Activated CD4-positive, alpha-beta T cell treated with anti-CD3 and anti-CD28 coated beads for 36 hours (primary cell): ENCODE data around the gene BICDL2. TPM values are rescaled to one million over a fixed set of nuclear protein-coding genes. Genes with fewer than 3 reads are reported as not detected.
A peak's percentile ranks its signal among the peaks of the same experiment; 100 is the strongest.
"Not testable (repeated sequence)": the region's sequence is repeated elsewhere in the genome, so short reads cannot be mapped to it uniquely, and the experiment has no call there.

Experiments
- ATAC-seq: fragments of 200-7000 bp; cut with Tn5 transposase; one replicate; pipeline ENCODE4 v1.10.0; 2021; ENCODE audit warnings: mild to moderate bottlenecking, moderate library complexity
- CTCF ChIA-PET: fragments of 350-600 bp; sonication (Branson Sonifier 250); formaldehyde crosslinking; loops from one replicate; lab custom pipeline; 2021; ENCODE audit warnings: antibody characterized with exemption; lab: Charles Lee
- POLR2A ChIA-PET: fragments of 350-600 bp; sonication (Branson Sonifier 250); formaldehyde crosslinking; loops from one replicate; lab custom pipeline; 2021; ENCODE audit warnings: antibody characterized with exemption, inconsistent platforms; lab: Charles Lee
- DNase-seq: peaks from one replicate; pipeline ENCODE4 v3.0.0-alpha.2; 2020
- H3K27ac Mint-ChIP-seq: one replicate; pipeline ENCODE4 v1.8.0; 2021; ENCODE audit warnings: mixed read lengths
- H3K27me3 Mint-ChIP-seq: one replicate; pipeline ENCODE4 v1.8.0; 2021; ENCODE audit warnings: mixed read lengths
- H3K36me3 Mint-ChIP-seq: one replicate; pipeline ENCODE4 v1.8.0; 2021; ENCODE audit warnings: low read depth, mixed read lengths
- H3K4me1 Mint-ChIP-seq: one replicate; pipeline ENCODE4 v1.8.0; 2021; ENCODE audit warnings: mixed read lengths
- H3K4me3 Mint-ChIP-seq: one replicate; pipeline ENCODE4 v1.8.0; 2021; ENCODE audit warnings: mild to moderate bottlenecking, moderate library complexity, mixed read lengths
- H3K9me3 Mint-ChIP-seq: one replicate; pipeline ENCODE4 v1.8.0; 2021; ENCODE audit warnings: low read depth, mixed read lengths
- intact Hi-C, 2 experiments: fragments of 100-400 bp; cut with DNase I in 1 of 2; cut with micrococcal nuclease in 1 of 2; formaldehyde crosslinking; loops; one replicate each; pipeline versions ENCODE4 v1.14.2 to v1.15.1; 2022 to 2024; cut with DNase I, micrococcal nuclease
- total RNA-seq, 2 experiments: library from RNA; stranded (reverse); gene quantifications; one replicate each; pipeline ENCODE4 v1.2.3, GENCODE V29; 2021

Gene BICDL2
- total RNA-seq, 2 experiments from 2014 or later: 0.58 to 1.2 TPM

GRCh38 chr16:3056336-3057180, 19.8 kb upstream of the BICDL2 start:
- Mint-ChIP-seq H3K9me3 (no peaks in the 10 kb centered on the region), H3K36me3 (peaks cover 13% of the 10 kb centered on the region), H3K27ac (no peak overlapping the region), H3K4me3 (peak overlapping the region; percentile 84), H3K4me1 (peaks cover 46% of the 10 kb centered on the region), H3K27me3 (no peaks in the 10 kb centered on the region)
- ATAC-seq (no peak), DNase-seq (no peak)
- intact Hi-C loops: loop anchor here in 1 of 2 experiments (5.0 kb wide), 1 partner anchor 34 kb away; the partner anchor contains the start of genes HCFC1R1, THOC6 and TNFRSF12A
- CTCF ChIA-PET: interaction anchor here (0.5 to 1.1 kb wide), 4 partner anchors 14 to 266 kb away, joined by 3 to 4 read pairs (median 3); no protein-coding TSS in a partner anchor
- POLR2A ChIA-PET: interaction anchor here (0.6 kb wide), 2 partner anchors 25 to 52 kb away, joined by 3 read pairs; no protein-coding TSS in a partner anchor

GRCh38 chr16:3055734-3056115, 19.0 kb upstream of the BICDL2 start:
- H3K36me3 Mint-ChIP-seq: peaks cover 13% of the 10 kb centered on the region
- peaks cover 50% of the 10 kb centered on the region for H3K4me1 Mint-ChIP-seq
- DNase-seq, H3K27me3 Mint-ChIP-seq, H3K9me3 Mint-ChIP-seq, H3K4me3 Mint-ChIP-seq, POLR2A ChIA-PET, ATAC-seq: not testable (repeated sequence)
- CTCF ChIA-PET: interaction anchor here (0.9 to 1.1 kb wide), 3 partner anchors 15 to 74 kb away, joined by 3 to 4 read pairs (median 3); no protein-coding TSS in a partner anchor
- intact Hi-C loops: loop anchor here in 1 of 2 experiments (5.0 kb wide), 1 partner anchor 33 kb away; the partner anchor contains the start of genes HCFC1R1, THOC6 and TNFRSF12A
- H3K27ac Mint-ChIP-seq: peak overlapping the region; percentile 65

- H3K36me3 Mint-ChIP-seq: peaks cover 13% of the 10 kb centered on the region
Observed at GRCh38 chr16:3054965-3055733, 18.4 kb upstream of the BICDL2 start.

GRCh38 chr16:3053330-3053710, 16.6 kb upstream of the BICDL2 start:
- DNase-seq, CTCF ChIA-PET, H3K27me3 Mint-ChIP-seq, H3K27ac Mint-ChIP-seq, POLR2A ChIA-PET, intact Hi-C loops, H3K9me3 Mint-ChIP-seq, H3K4me3 Mint-ChIP-seq: not testable (repeated sequence)
- peak; percentile 1 for ATAC-seq
- Mint-ChIP-seq H3K36me3 (peaks cover 12% of the 10 kb centered on the region), H3K4me1 (peaks cover 37% of the 10 kb centered on the region)

More at GRCh38 chr16:3054965-3055733, 18.4 kb upstream of the BICDL2 start:
- H3K9me3 Mint-ChIP-seq: no peaks in the 10 kb centered on the region
- peak overlapping the region; percentile 65 for H3K27ac Mint-ChIP-seq
- intact Hi-C loops: loop anchor here in 1 of 2 experiments (5.0 kb wide), 1 partner anchor 33 kb away; the partner anchor contains the start of genes HCFC1R1, THOC6 and TNFRSF12A
- H3K4me3 Mint-ChIP-seq: no peak overlapping the region
- CTCF ChIA-PET: interaction anchor here (0.7 to 0.9 kb wide), 2 partner anchors 23 to 41 kb away, joined by 3 read pairs; no protein-coding TSS in a partner anchor
- no peaks in the 10 kb centered on the region for H3K27me3 Mint-ChIP-seq
- DNase-seq (no peak), ATAC-seq (no peak)
- peaks cover 44% of the 10 kb centered on the region for H3K4me1 Mint-ChIP-seq
- POLR2A ChIA-PET: interaction anchor here (0.5 kb wide), 1 partner anchor 27 kb away, joined by 3 read pairs; no protein-coding TSS in a partner anchor

DNA sequence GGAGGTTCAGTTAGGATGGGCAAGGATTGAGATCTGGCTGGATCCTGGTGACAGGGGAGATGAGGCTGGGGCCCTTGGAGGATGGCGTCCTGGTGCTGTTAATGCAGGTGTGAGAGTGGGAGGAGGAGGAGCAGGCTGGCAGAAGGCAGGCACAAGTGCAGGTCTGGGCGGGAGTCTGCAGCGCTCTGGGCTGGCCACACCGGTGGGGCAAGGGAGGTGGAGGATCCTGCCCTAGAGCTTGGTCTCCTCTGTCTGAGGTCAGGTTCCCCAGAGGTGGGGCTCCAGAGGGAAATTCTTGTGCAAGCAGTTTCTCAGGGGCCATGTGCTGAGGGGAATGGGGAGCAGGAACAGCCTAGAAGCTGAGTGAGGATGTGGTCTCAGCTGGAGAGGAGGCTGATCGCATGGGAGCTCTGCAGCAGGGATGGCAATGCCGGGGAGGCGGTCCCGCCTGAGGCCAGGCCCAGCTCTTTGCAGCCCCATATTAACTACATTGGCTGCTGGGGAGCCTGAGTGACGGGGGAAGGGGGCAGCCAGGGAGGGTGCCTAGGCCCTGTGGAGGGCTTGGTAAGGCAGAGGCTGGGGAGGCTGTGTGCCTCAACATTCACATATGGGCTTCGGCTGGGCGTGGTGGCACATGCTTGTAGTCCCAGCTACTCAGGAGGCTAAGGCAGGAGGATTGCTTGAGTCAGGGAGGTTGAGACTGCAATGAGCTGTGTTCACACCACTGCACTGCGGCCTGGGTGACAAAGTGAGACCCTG, 16.0 kb upstream of the BICDL2 start:
- POLR2A ChIA-PET, H3K9me3 Mint-ChIP-seq, H3K4me3 Mint-ChIP-seq, H3K27me3 Mint-ChIP-seq, intact Hi-C loops: not testable (repeated sequence)
- peak; percentile 67 for DNase-seq
- CTCF ChIA-PET: interaction anchor here (6.0 kb wide), 1 partner anchor 21 kb away, joined by 61 read pairs; no protein-coding TSS in a partner anchor
- Mint-ChIP-seq H3K27ac (peak overlapping the region; percentile 25), H3K4me1 (peaks cover 37% of the 10 kb centered on the region), H3K36me3 (peaks cover 12% of the 10 kb centered on the region)
- ATAC-seq: peak; percentile 79

GRCh38 chr16:3051494-3051893, 14.8 kb upstream of the BICDL2 start:
- H3K4me1 Mint-ChIP-seq: peaks cover 30% of the 10 kb centered on the region
- no peak overlapping the region for H3K4me3 Mint-ChIP-seq
- no peaks in the 10 kb centered on the region for H3K9me3 Mint-ChIP-seq
- no peak overlapping the region for H3K27ac Mint-ChIP-seq
- ATAC-seq (no peak), DNase-seq (no peak)
- peaks cover 6% of the 10 kb centered on the region for H3K36me3 Mint-ChIP-seq
- POLR2A ChIA-PET: interaction anchor here (1.0 kb wide), 1 partner anchor 21 kb away, joined by 3 read pairs; no protein-coding TSS in a partner anchor
- CTCF ChIA-PET: interaction anchor here (0.6 to 6.0 kb wide), 4 partner anchors 20 to 115 kb away, joined by 3 to 61 read pairs (median 4); no protein-coding TSS in a partner anchor
- peaks cover 14% of the 10 kb centered on the region for H3K27me3 Mint-ChIP-seq
- intact Hi-C loops: no loop called here

DNA sequence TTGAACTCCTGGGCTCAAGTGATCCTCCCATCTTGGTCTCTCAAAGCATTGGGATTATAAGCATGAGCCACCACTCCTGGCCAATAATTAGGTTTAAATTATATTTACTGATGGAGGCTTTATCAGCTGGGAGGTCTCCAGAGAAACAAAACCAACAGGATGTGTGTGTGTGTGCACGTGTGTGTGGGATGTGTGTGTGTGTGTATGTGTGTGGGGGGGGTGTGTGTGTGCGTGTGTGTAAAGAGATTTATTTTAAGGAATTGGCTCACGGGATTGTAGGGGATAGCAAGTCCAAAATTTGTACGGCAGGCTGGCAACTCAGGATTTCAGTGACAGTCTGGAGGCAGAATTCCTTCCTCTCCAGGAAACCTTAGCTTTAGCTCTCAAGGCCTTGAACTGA, 14.3 kb upstream of the BICDL2 start:
- H3K27me3 Mint-ChIP-seq: peaks cover 14% of the 10 kb centered on the region
- H3K9me3 Mint-ChIP-seq: no peaks in the 10 kb centered on the region
- CTCF ChIA-PET: interaction anchor here (0.6 to 6.0 kb wide), 5 partner anchors 20 to 115 kb away, joined by 3 to 61 read pairs (median 3); no protein-coding TSS in a partner anchor
- intact Hi-C loops: no loop called here
- no peak overlapping the region for H3K4me3 Mint-ChIP-seq
- peaks cover 28% of the 10 kb centered on the region for H3K4me1 Mint-ChIP-seq
- DNase-seq (no peak), ATAC-seq (no peak)
- POLR2A ChIA-PET: interaction anchor here (1.0 kb wide), 1 partner anchor 21 kb away, joined by 3 read pairs; no protein-coding TSS in a partner anchor
- peaks cover 6% of the 10 kb centered on the region for H3K36me3 Mint-ChIP-seq
- H3K27ac Mint-ChIP-seq: no peak overlapping the region

GRCh38 chr16:3050487-3050886, 13.7 kb upstream of the BICDL2 start:
- ChIA-PET POLR2A (no interaction called here), CTCF (interaction anchor here (1.0 to 6.0 kb wide), 3 partner anchors 19 to 116 kb away, joined by 3 to 61 read pairs (median 3); no protein-coding TSS in a partner anchor)
- DNase-seq: no peak
- no peak for ATAC-seq
- Mint-ChIP-seq H3K9me3 (no peaks in the 10 kb centered on the region), H3K27me3 (peaks cover 15% of the 10 kb centered on the region), H3K27ac (no peak overlapping the region), H3K4me1 (peaks cover 26% of the 10 kb centered on the region), H3K4me3 (no peak overlapping the region), H3K36me3 (peaks cover 6% of the 10 kb centered on the region)
- intact Hi-C loops: no loop called here

DNA sequence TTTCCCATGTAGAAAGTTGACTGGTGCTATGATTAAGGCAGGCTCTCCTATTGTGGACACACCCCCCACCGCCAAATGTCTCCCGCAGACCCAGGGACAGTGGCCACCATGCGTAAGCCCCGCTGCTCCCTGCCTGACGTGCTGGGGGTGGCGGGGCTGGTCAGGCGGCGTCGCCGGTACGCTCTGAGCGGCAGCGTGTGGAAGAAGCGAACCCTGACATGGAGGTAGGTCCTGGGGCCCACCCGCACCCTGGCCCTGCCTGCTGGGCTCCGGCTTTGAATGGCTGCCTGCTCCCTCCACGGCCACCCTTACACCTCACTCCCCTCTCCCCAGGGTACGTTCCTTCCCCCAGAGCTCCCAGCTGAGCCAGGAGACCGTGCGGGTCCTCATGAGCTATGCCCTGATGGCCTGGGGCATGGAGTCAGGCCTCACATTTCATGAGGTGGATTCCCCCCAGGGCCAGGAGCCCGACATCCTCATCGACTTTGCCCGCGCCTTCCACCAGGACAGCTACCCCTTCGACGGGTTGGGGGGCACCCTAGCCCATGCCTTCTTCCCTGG, 13.3 kb upstream of the BICDL2 start:
- ChIA-PET CTCF (interaction anchor here (1.0 to 6.0 kb wide), 2 partner anchors 19 to 116 kb away, joined by 3 to 61 read pairs; no protein-coding TSS in a partner anchor), POLR2A (no interaction called here)
- Mint-ChIP-seq H3K27ac (no peak overlapping the region), H3K4me3 (no peak overlapping the region), H3K9me3 (no peaks in the 10 kb centered on the region), H3K36me3 (peaks cover 4% of the 10 kb centered on the region), H3K27me3 (peaks cover 19% of the 10 kb centered on the region), H3K4me1 (peaks cover 25% of the 10 kb centered on the region)
- intact Hi-C loops: no loop called here
- ATAC-seq: no peak
- DNase-seq: no peak

- Mint-ChIP-seq H3K27ac (no peak overlapping the region), H3K27me3 (peaks cover 40% of the 10 kb centered on the region), H3K4me1 (peaks cover 19% of the 10 kb centered on the region), H3K36me3 (no peaks in the 10 kb centered on the region), H3K4me3 (no peak overlapping the region), H3K9me3 (no peaks in the 10 kb centered on the region)
- intact Hi-C loops: no loop called here
- POLR2A ChIA-PET: no interaction called here
- CTCF ChIA-PET: interaction anchor here (2.1 to 6.0 kb wide), 3 partner anchors 11 to 82 kb away, joined by 5 to 61 read pairs (median 13); no protein-coding TSS in a partner anchor
- no peak for DNase-seq
- no peak for ATAC-seq
Observed at GRCh38 chr16:3047387-3047720, 10.6 kb upstream of the BICDL2 start.
